Activated CD4-positive, alpha-beta T cell treated with anti-CD3 and anti-CD28 coated beads, Interleukin-2, amount 10 ng/mL, durations not matched to agents 24 days and 14 days (primary cell): ENCODE data around the gene NRG3. TPM values are rescaled to one million over a fixed set of nuclear protein-coding genes. Genes with fewer than 3 reads are reported as not detected.

ENCODE experiments used
- DNase-seq: peaks from one replicate; pipeline ENCODE4 v3.0.0; 2022
- H3K27ac Mint-ChIP-seq: one replicate; pipeline ENCODE4 v1.8.0; 2022; ENCODE audit warnings: mild to moderate bottlenecking, mixed read lengths
- H3K27me3 Mint-ChIP-seq: one replicate; pipeline ENCODE4 v1.8.0; 2022; ENCODE audit warnings: mixed read lengths
- H3K36me3 Mint-ChIP-seq: one replicate; pipeline ENCODE4 v1.8.0; 2022; ENCODE audit warnings: low read depth, mild to moderate bottlenecking, mixed read lengths
- H3K4me1 Mint-ChIP-seq: one replicate; pipeline ENCODE4 v1.8.0; 2021; ENCODE audit warnings: mixed read lengths
- H3K4me3 Mint-ChIP-seq: one replicate; pipeline ENCODE4 v1.8.0; 2022; ENCODE audit warnings: mild to moderate bottlenecking, moderate library complexity, mixed read lengths
- H3K9me3 Mint-ChIP-seq: one replicate; pipeline ENCODE4 v1.8.0; 2021; ENCODE audit warnings: mixed read lengths
- intact Hi-C: fragments of 100-400 bp; cut with micrococcal nuclease; formaldehyde crosslinking; loops from one replicate; pipeline ENCODE4 v1.15.1; 2023
- total RNA-seq: library from RNA; stranded (reverse); gene quantifications from 2 replicates; pipeline ENCODE4 v1.2.3, GENCODE V29; 2022

Gene NRG3
- total RNA-seq, 1 donor from 2014 or later, result not detected

GRCh38 chr10:82468453-82468852 is 593.5 kb downstream of the NRG3 start:
- Mint-ChIP-seq H3K36me3 (no peaks in the 10 kb centered on the region), H3K4me1 (no peaks in the 10 kb centered on the region), H3K4me3 (no peak overlapping the region), H3K9me3 (peaks cover 3% of the 10 kb centered on the region), H3K27me3 (no peaks in the 10 kb centered on the region), H3K27ac (no peak overlapping the region)
- no peak for DNase-seq
- intact Hi-C loops, result no loop called here

DNA sequence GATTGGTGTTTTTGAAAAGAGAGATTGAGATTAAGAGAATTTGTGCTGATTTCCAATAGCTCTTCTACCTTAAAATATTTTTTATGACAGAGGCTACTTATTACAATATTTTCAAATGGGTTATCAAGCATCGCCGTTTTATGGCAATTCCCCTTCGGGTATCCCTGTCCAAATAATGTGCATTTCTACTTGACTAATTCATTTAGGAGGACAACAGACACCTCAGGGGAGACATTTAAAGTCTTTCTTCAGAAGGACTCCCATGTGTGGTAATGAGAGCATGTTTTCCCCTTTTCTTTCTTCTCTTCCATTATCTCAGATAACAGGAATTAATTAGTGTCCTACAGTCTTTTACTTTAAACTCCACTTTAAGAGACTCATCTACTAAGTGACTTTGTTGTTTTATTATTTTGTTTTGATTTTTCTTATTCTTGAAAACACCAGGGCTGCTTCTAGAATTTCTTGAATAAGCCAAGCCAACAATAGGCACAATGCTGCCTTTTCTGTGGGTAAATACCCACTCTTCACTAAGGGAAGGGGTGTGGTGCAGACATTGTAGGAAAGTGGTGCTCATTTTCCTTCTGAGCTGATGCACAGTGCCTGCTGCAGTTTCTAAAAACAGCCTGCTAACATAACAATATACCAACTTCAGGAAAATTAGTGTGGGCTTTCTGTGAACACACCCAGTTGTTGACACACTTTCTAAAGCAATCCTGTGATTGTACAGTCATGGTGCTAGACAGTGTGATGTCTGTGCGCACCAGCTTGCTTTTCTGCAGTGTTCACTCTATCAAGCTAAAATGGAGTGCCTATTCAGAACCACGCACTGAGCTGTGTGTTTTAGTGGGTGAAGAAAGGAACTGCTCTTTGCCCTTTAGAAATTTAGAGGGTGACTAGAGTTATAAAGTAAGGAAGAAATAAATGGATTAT is 597.7 kb downstream of the NRG3 start:
- Mint-ChIP-seq H3K36me3 (no peaks in the 10 kb centered on the region), H3K4me1 (no peaks in the 10 kb centered on the region), H3K27me3 (no peaks in the 10 kb centered on the region), H3K9me3 (peaks cover 7% of the 10 kb centered on the region), H3K27ac (no peak overlapping the region), H3K4me3 (no peak overlapping the region)
- DNase-seq, result no peak
- intact Hi-C loops, result no loop called here

DNA sequence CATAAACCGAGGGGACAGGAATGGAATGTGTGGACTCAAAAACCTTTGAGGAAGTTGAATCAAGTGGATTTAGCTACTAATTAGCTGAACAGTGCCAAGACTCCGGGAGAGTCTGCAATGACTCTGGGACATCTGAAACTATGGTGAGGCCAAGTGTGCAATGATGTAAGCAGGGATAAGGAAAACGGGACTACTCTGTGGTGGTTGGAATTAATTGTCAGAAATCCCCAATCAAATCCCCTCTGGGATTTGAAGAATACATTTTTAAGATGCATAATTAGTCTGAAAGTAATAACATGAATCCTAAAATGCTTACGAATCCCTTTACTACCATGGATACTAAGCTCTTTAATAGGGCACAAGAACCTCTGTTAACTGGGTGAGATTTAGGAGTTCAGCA is 602.8 kb downstream of the NRG3 start:
- peaks cover 10% of the 10 kb centered on the region for H3K9me3 Mint-ChIP-seq
- no peak overlapping the region for H3K27ac Mint-ChIP-seq
- H3K36me3 Mint-ChIP-seq, result no peaks in the 10 kb centered on the region
- no peak for DNase-seq
- intact Hi-C loops, result no loop called here
- H3K27me3 Mint-ChIP-seq, result no peaks in the 10 kb centered on the region
- H3K4me1 Mint-ChIP-seq, result no peaks in the 10 kb centered on the region
- no peak overlapping the region for H3K4me3 Mint-ChIP-seq

- no peaks in the 10 kb centered on the region for H3K27me3 Mint-ChIP-seq
- no peak for DNase-seq
Measured at GRCh38 chr10:82492647-82493046, 617.7 kb downstream of the NRG3 start.

DNA sequence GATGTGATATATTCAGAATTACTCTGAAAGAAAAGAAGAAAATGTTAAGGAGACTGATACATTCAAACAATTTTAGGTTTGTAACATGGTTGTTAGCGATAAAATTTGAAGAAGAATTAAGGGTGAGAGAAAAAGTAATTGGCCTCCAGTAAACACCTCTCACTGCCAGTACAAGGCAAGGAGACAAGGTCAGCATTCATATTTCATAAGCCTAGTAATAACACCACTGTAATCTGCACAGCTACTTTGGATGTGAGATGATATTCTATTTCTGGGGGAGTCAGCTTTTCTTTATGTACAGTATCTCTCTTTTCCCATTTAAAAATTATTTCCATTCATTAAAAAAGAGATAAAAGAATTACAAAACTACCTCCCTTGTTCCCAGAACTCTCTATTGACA is 621.1 kb downstream of the NRG3 start:
- Mint-ChIP-seq H3K36me3 (no peaks in the 10 kb centered on the region), H3K4me1 (no peaks in the 10 kb centered on the region), H3K9me3 (peaks cover 3% of the 10 kb centered on the region), H3K27me3 (no peaks in the 10 kb centered on the region), H3K27ac (no peak overlapping the region), H3K4me3 (no peak overlapping the region)
- intact Hi-C loops, result no loop called here
- DNase-seq, result no peak

More at GRCh38 chr10:82492647-82493046, 617.7 kb downstream of the NRG3 start:
- peaks cover 3% of the 10 kb centered on the region for H3K9me3 Mint-ChIP-seq
- no peak overlapping the region for H3K27ac Mint-ChIP-seq
- no peaks in the 10 kb centered on the region for H3K36me3 Mint-ChIP-seq
- intact Hi-C loops, result no loop called here
- no peak overlapping the region for H3K4me3 Mint-ChIP-seq
- no peaks in the 10 kb centered on the region for H3K4me1 Mint-ChIP-seq

DNA sequence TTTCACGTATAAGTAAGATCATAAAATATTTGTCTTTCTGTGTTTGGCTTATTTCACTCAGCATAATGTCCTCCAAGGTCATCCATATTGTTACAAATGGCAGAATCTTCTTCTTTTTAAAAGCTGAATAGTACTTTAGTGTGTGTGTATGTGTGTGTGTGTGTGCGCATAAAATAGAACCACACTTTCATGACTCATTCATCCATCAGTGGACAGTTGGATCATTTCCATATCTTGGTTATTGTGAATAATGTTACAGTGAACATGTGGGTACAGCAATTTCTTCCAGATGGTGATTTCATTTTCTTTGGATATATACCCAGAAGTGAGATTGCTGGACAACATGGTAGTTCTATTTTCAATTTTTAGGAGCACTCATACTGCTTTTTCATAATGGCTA is 622.4 kb downstream of the NRG3 start:
- Mint-ChIP-seq H3K36me3 (no peaks in the 10 kb centered on the region), H3K27me3 (no peaks in the 10 kb centered on the region), H3K4me3 (no peak overlapping the region), H3K9me3 (peaks cover 3% of the 10 kb centered on the region), H3K27ac (no peak overlapping the region), H3K4me1 (no peaks in the 10 kb centered on the region)
- no peak for DNase-seq
- intact Hi-C loops, result no loop called here

GRCh38 chr10:82498976-82499375 is 624.0 kb downstream of the NRG3 start:
- Mint-ChIP-seq H3K9me3 (peaks cover 3% of the 10 kb centered on the region), H3K27ac (no peak overlapping the region), H3K36me3 (no peaks in the 10 kb centered on the region), H3K27me3 (no peaks in the 10 kb centered on the region), H3K4me1 (no peaks in the 10 kb centered on the region), H3K4me3 (no peak overlapping the region)
- intact Hi-C loops, result no loop called here
- no peak for DNase-seq

GRCh38 chr10:82505009-82505408 is 630.0 kb downstream of the NRG3 start:
- no peak overlapping the region for H3K27ac Mint-ChIP-seq
- no peaks in the 10 kb centered on the region for H3K27me3 Mint-ChIP-seq
- no peak for DNase-seq
- intact Hi-C loops, result no loop called here
- no peak overlapping the region for H3K4me3 Mint-ChIP-seq
- H3K4me1 Mint-ChIP-seq, result no peaks in the 10 kb centered on the region
- H3K36me3 Mint-ChIP-seq, result no peaks in the 10 kb centered on the region
- H3K9me3 Mint-ChIP-seq, result no peaks in the 10 kb centered on the region

DNA sequence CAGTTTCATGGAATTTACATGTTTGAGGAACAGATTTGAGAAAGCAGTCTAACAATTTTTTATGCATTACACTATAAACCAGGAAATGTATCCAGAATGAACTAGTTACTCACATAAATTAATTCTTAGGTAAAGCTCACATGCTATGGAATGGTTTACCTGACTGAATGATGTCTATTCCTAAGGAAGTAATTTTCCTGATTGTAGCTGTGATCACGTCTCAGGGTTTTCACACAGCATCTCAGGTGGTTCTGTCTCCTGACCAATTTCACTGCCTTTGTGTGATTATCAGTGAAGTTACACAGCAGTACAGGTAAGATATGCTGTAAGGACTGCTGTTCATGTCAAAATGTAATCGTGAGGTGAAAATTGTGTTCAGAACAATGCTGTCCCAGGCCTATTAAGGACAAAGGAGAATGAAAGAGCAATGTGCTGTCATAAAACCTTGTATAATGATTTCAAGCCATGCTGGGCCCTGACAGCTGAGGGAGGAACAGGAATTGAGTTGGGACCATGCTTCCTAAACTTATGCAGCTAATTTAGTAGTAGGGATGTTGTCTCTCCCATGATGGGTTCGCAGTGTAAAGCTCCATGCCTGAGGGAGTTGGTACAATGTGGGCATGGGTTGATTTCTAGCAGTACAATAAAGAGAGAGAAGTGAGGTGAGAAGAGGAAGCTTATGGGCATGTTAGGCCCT is 631.8 kb downstream of the NRG3 start:
- Mint-ChIP-seq H3K4me1 (no peaks in the 10 kb centered on the region), H3K36me3 (no peaks in the 10 kb centered on the region), H3K4me3 (no peak overlapping the region), H3K27me3 (no peaks in the 10 kb centered on the region), H3K27ac (no peak overlapping the region), H3K9me3 (no peaks in the 10 kb centered on the region)
- intact Hi-C loops, result no loop called here
- DNase-seq, result no peak

GRCh38 chr10:82515256-82515655 is 640.3 kb downstream of the NRG3 start:
- Mint-ChIP-seq H3K4me1 (no peaks in the 10 kb centered on the region), H3K9me3 (no peaks in the 10 kb centered on the region), H3K27ac (no peak overlapping the region), H3K4me3 (no peak overlapping the region), H3K36me3 (no peaks in the 10 kb centered on the region), H3K27me3 (no peaks in the 10 kb centered on the region)
- intact Hi-C loops, result no loop called here
- DNase-seq, result no peak

GRCh38 chr10:82529062-82529461 is 654.1 kb downstream of the NRG3 start:
- no peaks in the 10 kb centered on the region for H3K4me1 Mint-ChIP-seq
- no peak overlapping the region for H3K4me3 Mint-ChIP-seq
- H3K36me3 Mint-ChIP-seq, result no peaks in the 10 kb centered on the region
- H3K9me3 Mint-ChIP-seq, result no peaks in the 10 kb centered on the region
- no peak overlapping the region for H3K27ac Mint-ChIP-seq
- no peak for DNase-seq
- H3K27me3 Mint-ChIP-seq, result no peaks in the 10 kb centered on the region
- intact Hi-C loops, result no loop called here

- Mint-ChIP-seq H3K9me3 (peaks cover 4% of the 10 kb centered on the region), H3K27me3 (no peaks in the 10 kb centered on the region), H3K4me3 (no peak overlapping the region), H3K36me3 (no peaks in the 10 kb centered on the region), H3K27ac (no peak overlapping the region), H3K4me1 (no peaks in the 10 kb centered on the region)
- DNase-seq, result no peak
- intact Hi-C loops, result no loop called here
Measured at GRCh38 chr10:82535457-82535856, 660.5 kb downstream of the NRG3 start.

DNA sequence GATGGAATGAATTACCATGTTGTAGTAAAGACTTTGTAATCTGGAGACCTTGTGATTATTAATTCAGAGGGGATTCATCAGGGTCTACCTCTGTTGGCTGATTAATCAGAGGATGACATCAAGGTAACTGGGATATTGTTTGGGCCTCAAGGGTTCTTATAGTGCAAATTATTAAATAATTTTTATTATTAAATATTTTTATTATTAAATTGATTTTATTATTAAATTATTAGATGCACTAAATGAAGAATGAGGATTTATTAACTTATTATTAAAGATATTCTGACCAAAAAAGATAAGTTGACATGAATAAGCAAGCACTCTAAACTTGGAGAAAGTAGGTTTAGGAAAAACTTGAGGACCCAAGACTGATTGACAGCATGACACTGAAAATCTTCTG is 661.7 kb downstream of the NRG3 start:
- H3K4me3 Mint-ChIP-seq, result no peak overlapping the region
- no peaks in the 10 kb centered on the region for H3K36me3 Mint-ChIP-seq
- peaks cover 4% of the 10 kb centered on the region for H3K9me3 Mint-ChIP-seq
- intact Hi-C loops, result no loop called here
- no peak for DNase-seq
- no peak overlapping the region for H3K27ac Mint-ChIP-seq
- H3K4me1 Mint-ChIP-seq, result no peaks in the 10 kb centered on the region
- no peaks in the 10 kb centered on the region for H3K27me3 Mint-ChIP-seq

GRCh38 chr10:82538272-82538671 is 663.3 kb downstream of the NRG3 start:
- H3K4me1 Mint-ChIP-seq, result no peaks in the 10 kb centered on the region
- no peaks in the 10 kb centered on the region for H3K27me3 Mint-ChIP-seq

More at GRCh38 chr10:82538272-82538671, 663.3 kb downstream of the NRG3 start:
- Mint-ChIP-seq H3K4me3 (no peak overlapping the region), H3K36me3 (no peaks in the 10 kb centered on the region), H3K27ac (no peak overlapping the region), H3K9me3 (peaks cover 4% of the 10 kb centered on the region)
- no peak for DNase-seq
- intact Hi-C loops, result no loop called here
